ENCODE results near the gene WFDC2. TPM values are rescaled to one million over a fixed set of nuclear protein-coding genes. Genes with fewer than 3 reads are reported as not detected.
A peak's percentile ranks its signal among the peaks of the same experiment; 100 is the strongest.

Gene WFDC2
- total and polyA plus RNA-seq, 2 of the 13 experiments (the other 11 are each of a cell fraction or from before 2014, with no cell fraction given) = 0.33 TPM; not detected in 1

DNA sequence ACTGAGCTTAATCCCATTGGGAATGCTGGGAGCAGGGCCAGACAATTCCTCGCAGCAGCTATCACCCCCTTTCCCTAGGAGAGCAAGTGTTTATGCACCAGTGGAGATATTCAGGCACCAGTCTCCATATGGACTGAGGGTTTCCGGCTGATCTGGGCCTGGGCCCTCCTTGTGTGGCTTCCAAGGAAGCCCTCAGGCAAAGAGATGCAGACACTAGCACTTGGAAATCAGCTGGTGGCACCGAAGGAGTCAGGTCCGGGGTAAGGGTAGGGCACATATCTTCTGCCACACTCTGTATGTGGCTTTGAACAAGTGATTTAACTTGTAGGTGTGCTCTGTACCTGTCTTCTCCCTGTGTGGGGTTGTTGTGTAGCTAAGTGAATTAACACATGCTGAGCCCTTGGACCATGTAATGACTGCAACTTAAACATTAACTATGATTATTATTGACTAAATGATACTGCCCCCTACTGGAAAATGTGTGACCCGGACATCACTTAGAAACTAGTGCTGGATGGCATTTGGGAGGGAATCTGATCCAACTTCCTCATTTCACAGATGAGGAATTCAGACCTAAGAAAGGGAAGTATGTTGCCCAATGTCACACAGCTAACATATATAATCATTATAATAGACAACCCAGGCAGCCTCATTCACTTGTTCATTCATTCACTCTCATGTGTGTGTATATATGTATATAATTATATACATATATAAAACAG is 19.3 kb upstream of the WFDC2 start (continued):
- TF ChIP-seq, protein P1, sequence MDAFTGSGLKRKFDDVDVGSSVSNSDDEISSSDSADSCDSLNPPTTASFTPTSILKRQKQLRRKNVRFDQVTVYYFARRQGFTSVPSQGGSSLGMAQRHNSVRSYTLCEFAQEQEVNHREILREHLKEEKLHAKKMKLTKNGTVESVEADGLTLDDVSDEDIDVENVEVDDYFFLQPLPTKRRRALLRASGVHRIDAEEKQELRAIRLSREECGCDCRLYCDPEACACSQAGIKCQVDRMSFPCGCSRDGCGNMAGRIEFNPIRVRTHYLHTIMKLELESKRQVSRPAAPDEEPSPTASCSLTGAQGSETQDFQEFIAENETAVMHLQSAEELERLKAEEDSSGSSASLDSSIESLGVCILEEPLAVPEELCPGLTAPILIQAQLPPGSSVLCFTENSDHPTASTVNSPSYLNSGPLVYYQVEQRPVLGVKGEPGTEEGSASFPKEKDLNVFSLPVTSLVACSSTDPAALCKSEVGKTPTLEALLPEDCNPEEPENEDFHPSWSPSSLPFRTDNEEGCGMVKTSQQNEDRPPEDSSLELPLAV (CRISPR knock-in tag; conservative IDR thresholded peaks at IDR 0.05; ENCODE audit: low read depth) = no peak
- TF ChIP-seq PCBP1 (IDR thresholded peaks at IDR 0.05; ENCODE audit: borderline replicate concordance, low read depth, low read length) = no peak
- TF ChIP-seq, protein P2, sequence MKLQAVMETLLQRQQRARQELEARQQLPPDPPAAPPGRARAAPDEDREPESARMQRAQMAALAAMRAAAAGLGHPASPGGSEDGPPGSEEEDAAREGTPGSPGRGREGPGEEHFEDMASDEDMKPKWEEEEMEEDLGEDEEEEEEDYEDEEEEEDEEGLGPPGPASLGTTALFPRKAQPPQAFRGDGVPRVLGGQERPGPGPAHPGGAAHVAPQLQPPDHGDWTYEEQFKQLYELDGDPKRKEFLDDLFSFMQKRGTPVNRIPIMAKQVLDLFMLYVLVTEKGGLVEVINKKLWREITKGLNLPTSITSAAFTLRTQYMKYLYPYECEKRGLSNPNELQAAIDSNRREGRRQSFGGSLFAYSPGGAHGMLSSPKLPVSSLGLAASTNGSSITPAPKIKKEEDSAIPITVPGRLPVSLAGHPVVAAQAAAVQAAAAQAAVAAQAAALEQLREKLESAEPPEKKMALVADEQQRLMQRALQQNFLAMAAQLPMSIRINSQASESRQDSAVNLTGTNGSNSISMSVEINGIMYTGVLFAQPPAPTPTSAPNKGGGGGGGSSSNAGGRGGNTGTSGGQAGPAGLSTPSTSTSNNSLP (IDR thresholded peaks at IDR 0.05; ENCODE audit: low read depth, low read length) = peak; percentile 88
- no peak for TF ChIP-seq WIZ (CRISPR knock-in tag; IDR thresholded peaks at IDR 0.05)
- TF ChIP-seq ZNF24 (IDR thresholded peaks at IDR 0.05) = peak; percentile 26; the same call in 1 of the 2 replicates

DNA sequence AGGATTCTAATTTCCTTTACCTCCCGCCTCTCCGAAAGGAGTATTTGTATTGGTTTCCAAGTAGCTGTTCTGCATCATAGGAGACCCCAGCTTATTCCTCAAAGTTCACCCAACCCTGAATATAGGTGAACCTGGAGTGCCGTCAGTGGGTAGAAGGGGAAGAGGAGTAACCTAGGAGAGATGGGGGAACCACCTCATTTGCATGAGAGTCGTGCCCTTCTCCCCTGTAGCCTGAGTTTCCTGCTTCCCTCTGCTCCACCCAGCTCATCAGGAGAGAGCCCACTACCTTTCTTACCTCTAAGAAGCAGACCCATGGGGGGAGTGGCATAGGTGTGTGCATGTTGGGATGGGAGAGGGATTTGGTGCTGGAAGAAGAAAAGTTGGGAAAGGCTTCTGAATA is 17.3 kb upstream of the WFDC2 start:
- no peak for ATAC-seq
- no peaks in the 10 kb centered on the region for H3K9me3 ChIP-seq (ENCODE audit: low read length)
- no TSS peak for BruUV-seq (replicated peaks)
- H3K4me2 ChIP-seq (ENCODE audit: low read depth, low read length) = no peak overlapping the region
- H3K9ac ChIP-seq (ENCODE audit: insufficient read depth, low read depth, low read length) = no peak overlapping the region
- H3K4me1 ChIP-seq (ENCODE audit: insufficient read depth, low read length) = peaks cover 6% of the 10 kb centered on the region
- no peak overlapping the region for H3K4me3 ChIP-seq (replicated peaks in 1 of 3; ENCODE audit: insufficient read depth in 1 of 3, low read depth in 2 of 3, low read length in 3 of 3)
- H3K36me3 ChIP-seq (replicated peaks in 1 of 2; ENCODE audit: control insufficient read depth in 1 of 2, insufficient read depth in 2 of 2, low read length in 2 of 2) = no peaks in the 10 kb centered on the region
- 53% methylated on average over 4 of the region's 4 CpGs for WGBS (ENCODE audit: low lambda C conversion rate)
- no peak overlapping the region for H3K27ac ChIP-seq (ENCODE audit: extremely low read length, insufficient read depth, low read length)
- intact Hi-C loops (cut with micrococcal nuclease; ENCODE audit: unreplicated experiment) = no loop called here
- CTCF ChIA-PET (ENCODE audit: low intra/inter-chr PET ratio, low total read pairs) = no interaction called here
- no peak overlapping the region for H2AFZ ChIP-seq (ENCODE audit: low read length)
- in situ Hi-C loops (cut with HindIII; ENCODE audit: extremely low pct_ligation_motif_present, low pct_unique_long_range_greater_than_20kb) = no loop called here
- no peaks in the 10 kb centered on the region for H3K79me2 ChIP-seq (ENCODE audit: insufficient read depth, low read length)
- FAIRE-seq = no peak
- no peak for DNase-seq (ENCODE audit: low spot score)
- no peaks in the 10 kb centered on the region for H3K27me3 ChIP-seq (ENCODE audit: control insufficient read depth in 1 of 2, insufficient read depth in 2 of 2, low read length in 2 of 2)
- POLR2A ChIA-PET = no interaction called here
- H4K20me1 ChIP-seq (ENCODE audit: insufficient read depth, low read length) = no peaks in the 10 kb centered on the region
- TF ChIP-seq SKI (IDR thresholded peaks at IDR 0.05; ENCODE audit: partially characterized antibody) (no peak), PLRG1 (conservative IDR thresholded peaks at IDR 0.05) (no peak), ZNF619 (CRISPR knock-in tag; IDR thresholded peaks at IDR 0.05) (no peak), SMAD1 (CRISPR knock-in tag; IDR thresholded peaks at IDR 0.05; ENCODE audit: borderline replicate concordance, low read depth) (no peak), THYN1 (CRISPR knock-in tag; IDR thresholded peaks at IDR 0.05; ENCODE audit: borderline replicate concordance, low read depth) (no peak), PPARG (CRISPR knock-in tag; conservative IDR thresholded peaks at IDR 0.05) (no peak), HNF4G (IDR thresholded peaks at IDR 0.05; ENCODE audit: borderline replicate concordance, low read depth, low read length) (no peak), HNF4G (CRISPR knock-in tag; IDR thresholded peaks at IDR 0.05; ENCODE audit: borderline replicate concordance, low read depth) (no peak), ZBTB1 (CRISPR knock-in tag; IDR thresholded peaks at IDR 0.05; ENCODE audit: borderline replicate concordance) (no peak), NPAS2 (CRISPR knock-in tag; IDR thresholded peaks at IDR 0.05; ENCODE audit: borderline replicate concordance) (no peak)
- TF ChIP-seq, protein P3, sequence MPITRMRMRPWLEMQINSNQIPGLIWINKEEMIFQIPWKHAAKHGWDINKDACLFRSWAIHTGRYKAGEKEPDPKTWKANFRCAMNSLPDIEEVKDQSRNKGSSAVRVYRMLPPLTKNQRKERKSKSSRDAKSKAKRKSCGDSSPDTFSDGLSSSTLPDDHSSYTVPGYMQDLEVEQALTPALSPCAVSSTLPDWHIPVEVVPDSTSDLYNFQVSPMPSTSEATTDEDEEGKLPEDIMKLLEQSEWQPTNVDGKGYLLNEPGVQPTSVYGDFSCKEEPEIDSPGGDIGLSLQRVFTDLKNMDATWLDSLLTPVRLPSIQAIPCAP (CRISPR knock-in tag; IDR thresholded peaks at IDR 0.05; ENCODE audit: low read depth) = no peak
- TF ChIP-seq, protein P4, sequence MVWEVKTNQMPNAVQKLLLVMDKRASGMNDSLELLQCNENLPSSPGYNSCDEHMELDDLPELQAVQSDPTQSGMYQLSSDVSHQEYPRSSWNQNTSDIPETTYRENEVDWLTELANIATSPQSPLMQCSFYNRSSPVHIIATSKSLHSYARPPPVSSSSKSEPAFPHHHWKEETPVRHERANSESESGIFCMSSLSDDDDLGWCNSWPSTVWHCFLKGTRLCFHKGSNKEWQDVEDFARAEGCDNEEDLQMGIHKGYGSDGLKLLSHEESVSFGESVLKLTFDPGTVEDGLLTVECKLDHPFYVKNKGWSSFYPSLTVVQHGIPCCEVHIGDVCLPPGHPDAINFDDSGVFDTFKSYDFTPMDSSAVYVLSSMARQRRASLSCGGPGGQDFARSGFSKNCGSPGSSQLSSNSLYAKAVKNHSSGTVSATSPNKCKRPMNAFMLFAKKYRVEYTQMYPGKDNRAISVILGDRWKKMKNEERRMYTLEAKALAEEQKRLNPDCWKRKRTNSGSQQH (CRISPR knock-in tag; IDR thresholded peaks at IDR 0.05; ENCODE audit: low read depth) = no peak

All from HepG2 (cell line).